Neural progenitor cell (in vitro differentiated cells): ENCODE data around the gene RARRES1.

Experiments used
- CTCF ChIP-seq: fragments of 200-600 bp; sonication (generic); IDR thresholded peaks from 2 replicates; pipeline ENCODE4 v1.5.1; 2017; ENCODE audit warnings: antibody characterized with exemption, mild to moderate bottlenecking
- EZH2 ChIP-seq: fragments of 200-600 bp; sonication (generic); IDR thresholded peaks from 2 replicates; pipeline ENCODE4 v1.6.1; 2017; ENCODE audit warnings: antibody characterized with exemption, mild to moderate bottlenecking, moderate library complexity
- EZH2phosphoT487 ChIP-seq: fragments of 200-600 bp; sonication (generic); IDR thresholded peaks from 2 replicates; pipeline ENCODE4 v1.6.1; 2017; ENCODE audit warnings: antibody characterized with exemption

- TF ChIP-seq CTCF (no peak), EZH2 (no peak), EZH2phosphoT487 (no peak)
Measured at GRCh38 chr3:158743664-158744566, 11.7 kb upstream of the RARRES1 start.
